OCI-LY3 (cell line): ENCODE data around the gene BCL11B.

Experiments used
- CTCF ChIP-seq: fragments of 200-600, 300-600 bp; sonication (generic); IDR thresholded peaks from 2 replicates; pipeline ENCODE4 v1.5.1; 2014; ENCODE audit warnings: antibody characterized with exemption, low read length, low read depth
- EZH2phosphoT487 ChIP-seq: fragments of 200-600 bp; shearing (Covaris generic); IDR thresholded peaks from 2 replicates; pipeline ENCODE4 v1.6.1; 2018; ENCODE audit warnings: antibody characterized with exemption, mixed run types, low read depth

- no peak for TF ChIP-seq CTCF
- TF ChIP-seq EZH2phosphoT487, result no peak
These were observed 15.4 kb upstream of the BCL11B start for GRCh38 chr14:99287269-99287942.
